Measurements from ENCODE around the gene AURKA. TPM values are rescaled to one million over a fixed set of nuclear protein-coding genes. Genes with fewer than 3 reads are reported as not detected.

Gene AURKA
- total RNA-seq, 1 donor from 2014 or later: 11.7 TPM

DNA sequence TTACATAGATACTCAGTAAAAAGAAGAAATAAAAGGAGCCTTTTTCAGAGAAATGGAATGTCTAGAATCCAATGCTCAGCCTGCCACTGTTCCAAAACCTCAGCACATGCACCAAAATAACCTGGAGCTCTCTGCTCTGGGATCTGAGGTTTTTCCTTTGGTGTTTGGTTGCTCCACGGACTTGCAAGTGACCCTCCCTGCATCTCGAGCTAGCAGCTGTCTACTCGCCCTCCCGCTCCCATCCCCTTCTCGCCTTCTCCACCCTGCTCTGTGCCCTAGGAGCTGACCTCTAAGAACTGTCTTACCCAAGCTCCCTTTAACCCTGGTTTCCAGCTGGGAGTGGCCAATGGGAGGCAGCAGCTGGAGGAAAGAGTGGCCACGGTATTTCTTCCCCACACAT lies 68.4 kb downstream of the AURKA start:
- H3K9me3 Mint-ChIP-seq (ENCODE audit: unreplicated experiment): no peaks in the 10 kb centered on the region
- H3K27me3 Mint-ChIP-seq (ENCODE audit: unreplicated experiment): peaks cover 19% of the 10 kb centered on the region
- TF ChIP-seq, protein P1, sequence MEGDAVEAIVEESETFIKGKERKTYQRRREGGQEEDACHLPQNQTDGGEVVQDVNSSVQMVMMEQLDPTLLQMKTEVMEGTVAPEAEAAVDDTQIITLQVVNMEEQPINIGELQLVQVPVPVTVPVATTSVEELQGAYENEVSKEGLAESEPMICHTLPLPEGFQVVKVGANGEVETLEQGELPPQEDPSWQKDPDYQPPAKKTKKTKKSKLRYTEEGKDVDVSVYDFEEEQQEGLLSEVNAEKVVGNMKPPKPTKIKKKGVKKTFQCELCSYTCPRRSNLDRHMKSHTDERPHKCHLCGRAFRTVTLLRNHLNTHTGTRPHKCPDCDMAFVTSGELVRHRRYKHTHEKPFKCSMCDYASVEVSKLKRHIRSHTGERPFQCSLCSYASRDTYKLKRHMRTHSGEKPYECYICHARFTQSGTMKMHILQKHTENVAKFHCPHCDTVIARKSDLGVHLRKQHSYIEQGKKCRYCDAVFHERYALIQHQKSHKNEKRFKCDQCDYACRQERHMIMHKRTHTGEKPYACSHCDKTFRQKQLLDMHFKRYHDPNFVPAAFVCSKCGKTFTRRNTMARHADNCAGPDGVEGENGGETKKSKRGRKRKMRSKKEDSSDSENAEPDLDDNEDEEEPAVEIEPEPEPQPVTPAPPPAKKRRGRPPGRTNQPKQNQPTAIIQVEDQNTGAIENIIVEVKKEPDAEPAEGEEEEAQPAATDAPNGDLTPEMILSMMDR (IDR thresholded peaks at IDR 0.05): no peak
- no peak for DNase-seq (ENCODE audit: extremely low spot score, unreplicated experiment)
- no peak overlapping the region for H3K27ac Mint-ChIP-seq (ENCODE audit: unreplicated experiment)
- no peaks in the 10 kb centered on the region for H3K36me3 Mint-ChIP-seq (ENCODE audit: unreplicated experiment)
- no peaks in the 10 kb centered on the region for H3K4me1 Mint-ChIP-seq (ENCODE audit: unreplicated experiment)
- H3K4me3 Mint-ChIP-seq (ENCODE audit: unreplicated experiment): no peak overlapping the region

DNA sequence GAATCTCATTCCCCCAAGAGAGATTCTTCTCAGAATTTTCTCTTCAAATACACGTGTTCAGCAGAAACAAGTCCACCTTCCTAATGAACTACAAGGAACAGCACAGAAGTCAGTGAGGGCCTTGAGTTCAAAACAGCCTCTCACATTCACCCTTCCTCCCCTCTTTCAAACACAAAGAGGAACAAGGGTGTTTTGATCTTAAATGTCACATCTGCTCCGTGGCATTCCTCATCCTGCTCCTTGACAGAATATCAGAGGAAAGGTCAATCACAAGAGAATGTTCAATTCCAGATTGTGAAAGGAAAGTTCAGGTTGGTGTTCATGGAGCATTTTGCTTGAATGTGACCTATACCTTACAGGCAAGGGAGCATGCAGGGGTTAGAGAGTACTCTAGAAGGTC lies 68.8 kb downstream of the AURKA start:
- no peaks in the 10 kb centered on the region for H3K36me3 Mint-ChIP-seq (ENCODE audit: unreplicated experiment)
- no peak for DNase-seq (ENCODE audit: extremely low spot score, unreplicated experiment)
- H3K27me3 Mint-ChIP-seq (ENCODE audit: unreplicated experiment): peaks cover 19% of the 10 kb centered on the region
- TF ChIP-seq, protein P1 (IDR thresholded peaks at IDR 0.05): no peak
- no peaks in the 10 kb centered on the region for H3K4me1 Mint-ChIP-seq (ENCODE audit: unreplicated experiment)
- no peaks in the 10 kb centered on the region for H3K9me3 Mint-ChIP-seq (ENCODE audit: unreplicated experiment)
- no peak overlapping the region for H3K27ac Mint-ChIP-seq (ENCODE audit: unreplicated experiment)
- no peak overlapping the region for H3K4me3 Mint-ChIP-seq (ENCODE audit: unreplicated experiment)

DNA sequence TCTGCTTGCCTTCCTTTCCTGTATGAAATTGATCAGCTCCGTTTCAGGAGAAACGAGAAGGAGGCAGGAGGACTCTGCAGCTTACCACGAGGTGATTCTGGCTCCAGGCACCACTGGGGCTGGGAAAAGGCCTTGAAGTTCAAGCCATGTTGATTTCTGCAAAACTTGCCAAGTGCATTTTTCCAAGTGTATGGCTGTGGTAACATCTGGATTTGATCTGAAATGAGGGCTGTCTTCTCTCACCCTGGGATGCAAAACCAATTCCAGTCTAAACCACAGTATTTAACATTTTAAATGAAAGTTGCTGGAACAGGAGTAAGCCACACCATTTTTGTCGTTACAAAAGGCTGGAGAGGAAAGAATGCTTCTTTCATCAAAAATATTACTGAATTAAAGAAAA lies 69.3 kb downstream of the AURKA start:
- H3K27ac Mint-ChIP-seq (ENCODE audit: unreplicated experiment): no peak overlapping the region
- H3K9me3 Mint-ChIP-seq (ENCODE audit: unreplicated experiment): no peaks in the 10 kb centered on the region
- no peak overlapping the region for H3K4me3 Mint-ChIP-seq (ENCODE audit: unreplicated experiment)
- H3K27me3 Mint-ChIP-seq (ENCODE audit: unreplicated experiment): peaks cover 19% of the 10 kb centered on the region
- no peaks in the 10 kb centered on the region for H3K4me1 Mint-ChIP-seq (ENCODE audit: unreplicated experiment)
- no peaks in the 10 kb centered on the region for H3K36me3 Mint-ChIP-seq (ENCODE audit: unreplicated experiment)
- DNase-seq (ENCODE audit: extremely low spot score, unreplicated experiment): no peak
- TF ChIP-seq, protein P1 (IDR thresholded peaks at IDR 0.05): no peak

Other genes starting within 250 kb of the AURKA start
- gene MC3R, start 143.5 kb downstream of the AURKA start, total RNA-seq: not detected in 2 replicates
- gene FAM210B, start 33.2 kb downstream of the AURKA start, total RNA-seq: 46.9 and 50.6 TPM in 2 replicates
- gene CSTF1, start 430 bp upstream of the AURKA start, total RNA-seq: 36.2 and 38.6 TPM in 2 replicates
- 0.13 TPM in 1 of 2 replicates, not detected in the other for gene CASS4, start 20.0 kb upstream of the AURKA start, total RNA-seq
- gene RTF2, start 76.4 kb upstream of the AURKA start, total RNA-seq: 85.8 TPM in 2 replicates
- 0.42 and 1.0 TPM in 2 replicates for gene FAM209A, start 132.5 kb upstream of the AURKA start, total RNA-seq
- gene FAM209B, start 141.0 kb upstream of the AURKA start, total RNA-seq: 0.55 TPM in 1 of 2 replicates, not detected in the other
- gene TFAP2C, start 237.1 kb upstream of the AURKA start, total RNA-seq: 92.9 and 97.8 TPM in 2 replicates